PC-9 (cell line): ENCODE measurements around the gene ANTXR2.

Experiments
- CTCF ChIP-seq: fragments of 200-600 bp; sonication (generic); conservative IDR thresholded peaks from 2 replicates; pipeline ENCODE4 v1.6.1; 2017; ENCODE audit warnings: mixed run types, antibody characterized with exemption, mild to moderate bottlenecking, moderate library complexity
- EZH2 ChIP-seq: fragments of 200-600 bp; sonication (generic); IDR thresholded peaks from 2 replicates; pipeline ENCODE4 v1.8.0; 2017; ENCODE audit warnings: antibody characterized with exemption, low read depth

DNA sequence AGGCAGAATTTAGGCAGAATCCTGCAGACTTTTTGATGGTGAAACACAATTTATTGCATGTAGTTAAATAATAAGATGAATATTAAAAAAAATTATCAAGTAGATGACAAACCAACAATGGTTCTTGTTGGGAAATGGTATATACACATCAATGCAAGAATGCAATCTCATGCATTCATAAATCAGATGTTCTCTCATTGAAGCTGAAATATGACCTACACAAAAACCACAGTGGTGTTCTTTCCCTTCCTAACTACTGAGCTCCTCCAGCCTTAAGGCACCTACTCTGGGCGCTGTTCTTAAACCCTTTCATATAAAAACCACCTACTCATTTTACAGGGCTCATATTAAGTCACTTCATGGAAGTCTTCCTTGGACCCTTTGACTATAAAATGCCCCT, 64.1 kb downstream of the ANTXR2 start:
- TF ChIP-seq CTCF (no peak), EZH2 (no peak)
